K562 (cell line): Measurements from ENCODE around the gene KIF4B. TPM values are rescaled to one million over a fixed set of nuclear protein-coding genes. Genes with fewer than 3 reads are reported as not detected.

Experiments
- ATAC-seq: fragments of 200-7000 bp; cut with Tn5 transposase; 3 replicates; pipeline ENCODE4 v1.9.1; 2020; ENCODE audit warnings: moderate library complexity
- BruUV-seq: library from RNA; stranded (reverse); fragments of 400-500 nt; replicated peaks from 2 replicates; lab custom pipeline; 2021; lab: Mats Ljungman, UMichigan
- CTCF ChIA-PET: fragments of 300-600 bp; formaldehyde crosslinking; extraction: SDS; loops from one replicate; lab custom pipeline; 2021; ENCODE audit warnings: low intra/inter-chr PET ratio; lab: Yijun Ruan, JAX
- POLR2A ChIA-PET: fragments of 300-600, 350-650 bp; sonication (Branson Sonifier 250); formaldehyde crosslinking; extraction: SDS; loops from one replicate; lab custom pipeline; 2021; ENCODE audit warnings: antibody characterized with exemption, inconsistent platforms; lab: Yijun Ruan, JAX
- DNase-seq, 4 experiments: peaks; one replicate each; pipeline versions ENCODE4 v3.0.0 to v3.0.0-alpha.2; 2011 to 2018; ENCODE audit warnings: low spot score in 3 of 4, mixed read lengths in 3 of 4; ENCODE audit errors: extremely low read depth in 1 of 4
- FAIRE-seq: peaks from 2 replicates; lab custom pipeline; 2011; peaks lifted over from hg19 to GRCh38; lab: Jason Lieb, UNC
- H2AFZ ChIP-seq: 2 replicates; pipeline ENCODE4 v1.6.0; 2011; ENCODE audit warnings: low read depth, low read length, control low read depth, inconsistent platforms
- H3K27ac ChIP-seq: fragments of 200-600 bp; 3 replicates; pipeline ENCODE4 v1.8.0; 2011; ENCODE audit warnings: low read depth, mild to moderate bottlenecking, control low read depth, inconsistent platforms, low read length, moderate library complexity, mixed read lengths; ENCODE audit errors: extremely low read depth
- H3K27me3 ChIP-seq, 2 experiments: fragments of 300-600 bp in 1 of 2; 2 replicates in 1 of 2; 3 replicates in 1 of 2; pipeline versions ENCODE4 v1.6.0 to v1.8.0; 2011; ENCODE audit warnings: inconsistent platforms in 2 of 2, low read length in 2 of 2, mild to moderate bottlenecking in 1 of 2, mixed read lengths in 1 of 2, moderate library complexity in 1 of 2; ENCODE audit not compliant: control insufficient read depth in 2 of 2, insufficient read depth in 2 of 2
- H3K36me3 ChIP-seq: fragments of 300-600 bp; 3 replicates; pipeline ENCODE4 v1.8.0; 2011; ENCODE audit warnings: mild to moderate bottlenecking, low read length, inconsistent platforms; ENCODE audit not compliant: control insufficient read depth, insufficient read depth
- H3K4me1 ChIP-seq, 2 experiments: fragments of 200-600 bp in 1 of 2; replicated peaks in 1 of 2; 2 replicates in 1 of 2; 3 replicates in 1 of 2; pipeline versions ENCODE4 v1.5.1 to v1.8.0; 2011; ENCODE audit warnings: inconsistent platforms in 2 of 2, low read length in 2 of 2, mild to moderate bottlenecking in 1 of 2, mixed read lengths in 1 of 2, moderate library complexity in 1 of 2; ENCODE audit not compliant: control insufficient read depth in 2 of 2, insufficient read depth in 2 of 2
- H3K4me2 ChIP-seq: 2 replicates; pipeline ENCODE4 v1.6.1; 2011; ENCODE audit warnings: low read length, control low read depth, inconsistent platforms, mixed read lengths; ENCODE audit not compliant: insufficient read depth
- H3K4me3 ChIP-seq: fragments of 200-600 bp; sonication (generic), shearing (Covaris generic); 2 replicates; pipeline ENCODE4 v1.5.1; 2016; ENCODE audit warnings: control low read depth, inconsistent platforms
- H3K79me2 ChIP-seq: fragments of 200-600 bp; 3 replicates; pipeline ENCODE4 v1.8.0; 2011; ENCODE audit warnings: low read length, inconsistent platforms; ENCODE audit not compliant: control insufficient read depth, insufficient read depth
- H3K9ac ChIP-seq, 2 experiments: 2 replicates each; pipeline versions ENCODE4 v1.6.0 to v1.6.1; 2011; ENCODE audit warnings: low read depth in 2 of 2, low read length in 2 of 2, control low read depth in 1 of 2, inconsistent platforms in 1 of 2, mild to moderate bottlenecking in 1 of 2, mixed read lengths in 1 of 2; ENCODE audit not compliant: insufficient read depth in 1 of 2
- H3K9me1 ChIP-seq: one replicate; pipeline ENCODE4 v1.6.0; 2011; ENCODE audit warnings: inconsistent platforms, mild to moderate bottlenecking, low read length, moderate library complexity; ENCODE audit not compliant: control insufficient read depth, insufficient read depth
- H3K9me3 ChIP-seq: replicated peaks from 2 replicates; pipeline ENCODE4 v1.5.1; 2011; ENCODE audit warnings: low read depth, low read length, inconsistent platforms; ENCODE audit not compliant: control insufficient read depth, insufficient read depth
- H4K20me1 ChIP-seq: replicated peaks from 2 replicates; pipeline ENCODE4 v1.6.1; 2011; ENCODE audit warnings: low read length, inconsistent platforms, mixed read lengths; ENCODE audit not compliant: control insufficient read depth, insufficient read depth
- E2F8 ChIP-seq: fragments of 450-650 bp; IDR thresholded peaks from 2 replicates; pipeline ENCODE4 v1.7.1; 2018; ENCODE audit warnings: mild to moderate bottlenecking, low read depth; ENCODE audit not compliant: partially characterized antibody
- FOS ChIP-seq: IDR thresholded peaks from 3 replicates; pipeline ENCODE4 v1.6.1; 2011; ENCODE audit not compliant: insufficient read length; ENCODE audit errors: extremely low read depth
- GABPA ChIP-seq: fragments of 200-800 bp; sonication (Bioruptor generic); conservative IDR thresholded peaks from 2 replicates; pipeline ENCODE4 v1.6.1; 2016; ENCODE audit warnings: low read depth, missing genetic modification characterization, missing compliant biosample characterization
- KDM4B ChIP-seq, 2 experiments: fragments of 450-650 bp in 1 of 2; sonication (generic) in 1 of 2; IDR thresholded peaks; 2 replicates each; pipeline ENCODE4 v1.6.1; 2016 to 2017; ENCODE audit warnings: borderline replicate concordance in 2 of 2, antibody characterized with exemption in 1 of 2, low read depth in 1 of 2, mild to moderate bottlenecking in 1 of 2
- MTF1 ChIP-seq: fragments of 250-450 bp; sonication (Bioruptor Pico); IDR thresholded peaks from 2 replicates; pipeline ENCODE4 v1.9.0; 2021; ENCODE audit warnings: moderate library complexity, mild to moderate bottlenecking, inconsistent platforms, borderline replicate concordance
- RBM14 ChIP-seq: fragments of 200-400 bp; formaldehyde crosslinking; IDR thresholded peaks from 2 replicates; pipeline ENCODE4 v1.6.1; 2018; ENCODE audit warnings: low read depth, mild to moderate bottlenecking, low read length, moderate library complexity, borderline replicate concordance; ENCODE audit not compliant: insufficient read depth
- SMAD1 ChIP-seq: fragments of 150-350 bp; IDR thresholded peaks from 2 replicates; pipeline ENCODE4 v1.6.1; 2014; ENCODE audit warnings: low read length, low read depth; ENCODE audit not compliant: partially characterized antibody
- SRSF9 ChIP-seq: fragments of 200-400 bp; formaldehyde crosslinking; IDR thresholded peaks from 2 replicates; pipeline ENCODE4 v1.6.1; 2017; ENCODE audit warnings: low read depth, low read length, borderline replicate concordance
- TEAD4 ChIP-seq, 2 experiments: sonication (generic) in 1 of 2; formaldehyde crosslinking in 1 of 2; IDR thresholded peaks; 2 replicates each; pipeline versions ENCODE4 v1.6.1 to v1.8.0; 2012 to 2022; ENCODE audit warnings: borderline replicate concordance in 1 of 2, inconsistent platforms in 1 of 2, low read length in 1 of 2, mild to moderate bottlenecking in 1 of 2, missing genetic modification reagents in 1 of 2
- YY1 ChIP-seq, 3 experiments: IDR thresholded peaks; 2 replicates each; pipeline ENCODE4 v1.6.1; 2011; ENCODE audit warnings: low read length in 2 of 3, mild to moderate bottlenecking in 2 of 3, moderate library complexity in 2 of 3, borderline replicate concordance in 1 of 3, control low read depth in 1 of 3, low read depth in 1 of 3; ENCODE audit not compliant: insufficient read depth in 3 of 3, insufficient replicate concordance in 2 of 3, control insufficient read depth in 1 of 3, insufficient read length in 1 of 3; ENCODE audit errors: extremely low read depth in 1 of 3
- ZNF586 ChIP-seq: fragments of 450-650 bp; formaldehyde crosslinking; conservative IDR thresholded peaks from 2 replicates; pipeline ENCODE4 v1.4.0; 2020; ENCODE audit warnings: mild to moderate bottlenecking, moderate library complexity
- ZNF644 ChIP-seq: fragments of 200-800 bp; sonication (Bioruptor generic); IDR thresholded peaks from 2 replicates; pipeline ENCODE4 v1.6.1; 2016; ENCODE audit warnings: low read depth, missing genetic modification characterization, missing compliant biosample characterization
- WGBS: fragments of 100-300 bp; shearing (Covaris generic); methylation state at CpG from one replicate; pipeline ENCODE4 v1.1.6; 2016; ENCODE audit warnings: low coverage, mixed read lengths; ENCODE audit not compliant: insufficient coverage; ENCODE audit errors: missing lambda C conversion rate; 5-methylcytosine and 5-hydroxymethylcytosine counted together
- in situ Hi-C: fragments of 300-500 bp; cut with MboI; formaldehyde crosslinking; loops from 4 replicates; pipeline ENCODE4 v1.15.0; 2018; ENCODE audit warnings: inconsistent platforms, mixed read lengths
- intact Hi-C: fragments of 100-400 bp; cut with micrococcal nuclease; formaldehyde crosslinking; loops from 2 replicates; pipeline ENCODE4 v1.14.2; 2022
- polyA plus RNA-seq, 8 experiments: library from polyadenylated mRNA; depleted of rRNA in 4 of 8; stranded (reverse) in 5 of 8; unstranded in 3 of 8; fragments of >200 nt; fragmentation: Nextera tagmentation in 2 of 8; fragmentation: Illumina TruSeq in 1 of 8; extraction: Ambion mirVana in 2 of 8; extraction: Trizol in 1 of 8; gene quantifications; 2 replicates each; pipeline versions ENCODE4 v1.2.1 to v1.2.3, GENCODE V29; 2011 to 2014; ENCODE audit warnings: inconsistent platforms in 1 of 8, missing spikeins in 1 of 8
- total RNA-seq, 7 experiments: library from RNA; depleted of rRNA in 6 of 7; stranded (reverse); fragments of >200 nt in 6 of 7; fragmentation: Illumina TruSeq in 2 of 7; extraction: Trizol in 2 of 7; gene quantifications; 2 replicates each; pipeline versions ENCODE4 v1.2.1 to v1.2.3, GENCODE V29; 2011 to 2021; ENCODE audit warnings: low replicate concordance in 1 of 7
- TF ChIP-seq, protein P1 (sequence below): fragments of 200-400 bp; formaldehyde crosslinking; IDR thresholded peaks from 2 replicates; pipeline ENCODE4 v1.6.1; 2017; ENCODE audit warnings: mild to moderate bottlenecking, low read depth, low read length, moderate library complexity

Gene KIF4B
- total and polyA plus RNA-seq, 9 of the 15 experiments (the other 6 are each of a cell fraction or from before 2014, with no cell fraction given), result 0.01 to 0.09 (median 0.07) TPM; not detected in 2

GRCh38 chr5:155050384-155051019 lies 36.9 kb downstream of the KIF4B start:
- DNase-seq (no peak), FAIRE-seq (no peak), ATAC-seq (no peak)
- Histone ChIP-seq H3K36me3 (no peaks in the 10 kb centered on the region), H3K4me1 (no peaks in the 10 kb centered on the region), H3K9ac (no peak overlapping the region), H3K4me2 (no peak overlapping the region), H3K9me3 (no peaks in the 10 kb centered on the region), H4K20me1 (no peaks in the 10 kb centered on the region), H3K79me2 (no peaks in the 10 kb centered on the region), H3K4me3 (no peak overlapping the region), H3K27me3 (no peaks in the 10 kb centered on the region; a peak in 1 of 5 replicates), H3K9me1 (no peaks in the 10 kb centered on the region), H3K27ac (no peak overlapping the region), H2AFZ (no peak overlapping the region)
- ChIA-PET CTCF (interaction anchor here (0.6 kb wide), 1 partner anchor 403 kb away, joined by 3 read pairs; no protein-coding TSS in a partner anchor), POLR2A (no interaction called here)
- intact Hi-C loops, result loop anchor here (2.0 kb wide), 1 partner anchor 408 kb away; no protein-coding TSS in a partner anchor
- no TSS peak for BruUV-seq
- in situ Hi-C loops, result no loop called here
- WGBS, result 3% methylated on average over 5 of the region's 5 CpGs
- TF ChIP-seq ZNF644 (tag) (no peak), KDM4B (IDR thresholded peaks at IDR 0.05; ENCODE audit: borderline replicate concordance in 2 of 2, low read depth in 1 of 2) (no peak), E2F8 (no peak), SRSF9 (no peak), TEAD4 (IDR thresholded peaks at IDR 0.05; ENCODE audit: low read length) (no peak), TEAD4 (CRISPR knock-in tag; IDR thresholded peaks at IDR 0.05; ENCODE audit: borderline replicate concordance) (no peak), ZNF586 (CRISPR knock-in tag) (no peak), MTF1 (CRISPR knock-in tag) (no peak), FOS (no peak), SMAD1 (no peak), YY1 (IDR thresholded peaks at IDR 0.05; ENCODE audit: borderline replicate concordance in 1 of 3, control insufficient read depth in 1 of 3, extremely low read depth in 1 of 3, insufficient read depth in 3 of 3, insufficient read length in 1 of 3, insufficient replicate concordance in 2 of 3, low read depth in 1 of 3, low read length in 2 of 3) (no peak), RBM14 (no peak), GABPA (tag) (no peak)
- TF ChIP-seq, protein P1, sequence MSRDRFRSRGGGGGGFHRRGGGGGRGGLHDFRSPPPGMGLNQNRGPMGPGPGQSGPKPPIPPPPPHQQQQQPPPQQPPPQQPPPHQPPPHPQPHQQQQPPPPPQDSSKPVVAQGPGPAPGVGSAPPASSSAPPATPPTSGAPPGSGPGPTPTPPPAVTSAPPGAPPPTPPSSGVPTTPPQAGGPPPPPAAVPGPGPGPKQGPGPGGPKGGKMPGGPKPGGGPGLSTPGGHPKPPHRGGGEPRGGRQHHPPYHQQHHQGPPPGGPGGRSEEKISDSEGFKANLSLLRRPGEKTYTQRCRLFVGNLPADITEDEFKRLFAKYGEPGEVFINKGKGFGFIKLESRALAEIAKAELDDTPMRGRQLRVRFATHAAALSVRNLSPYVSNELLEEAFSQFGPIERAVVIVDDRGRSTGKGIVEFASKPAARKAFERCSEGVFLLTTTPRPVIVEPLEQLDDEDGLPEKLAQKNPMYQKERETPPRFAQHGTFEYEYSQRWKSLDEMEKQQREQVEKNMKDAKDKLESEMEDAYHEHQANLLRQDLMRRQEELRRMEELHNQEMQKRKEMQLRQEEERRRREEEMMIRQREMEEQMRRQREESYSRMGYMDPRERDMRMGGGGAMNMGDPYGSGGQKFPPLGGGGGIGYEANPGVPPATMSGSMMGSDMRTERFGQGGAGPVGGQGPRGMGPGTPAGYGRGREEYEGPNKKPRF, result no peak
